GM12873 (cell line): ENCODE results near the gene APBB2.

Experiments
- TF ChIP-seq, protein P1 (sequence below): IDR thresholded peaks from 2 replicates; pipeline ENCODE4 v1.5.1; 2012; ENCODE audit warnings: low read depth, mild to moderate bottlenecking, moderate library complexity, low read length, control low read depth; ENCODE audit not compliant: insufficient read depth; ENCODE audit errors: missing control alignments

Gene APBB2

DNA sequence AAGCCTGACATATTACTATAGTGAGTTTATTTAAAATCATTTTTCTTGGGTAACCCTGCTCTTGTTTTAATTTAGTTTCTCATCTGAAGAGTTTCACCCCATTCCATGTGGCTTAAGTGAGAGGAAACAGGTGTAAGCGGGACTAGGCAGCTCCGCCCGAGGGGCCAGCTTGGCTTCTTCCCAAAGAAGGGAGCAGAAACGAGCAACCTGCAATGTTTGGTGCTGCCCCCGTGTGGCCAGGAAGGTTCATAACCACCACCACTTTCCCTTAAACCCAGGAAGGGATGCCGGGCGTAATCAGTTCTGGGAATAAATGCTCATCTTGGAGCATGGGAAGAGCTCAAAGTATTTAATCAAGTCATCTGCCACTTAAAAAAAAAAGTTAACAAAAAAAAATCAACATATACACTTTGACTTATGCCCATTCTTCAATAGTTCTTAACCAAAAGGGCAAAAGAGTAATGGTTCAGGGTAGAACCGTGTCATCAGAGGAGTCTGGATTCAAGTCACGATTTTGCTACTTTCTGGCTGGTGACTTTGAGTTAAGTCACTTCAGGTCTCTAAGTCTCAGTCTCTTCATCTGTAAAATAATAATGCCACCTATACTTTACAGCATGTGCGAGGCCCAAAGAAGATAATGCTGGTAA is 316.7 kb downstream of the APBB2 start:
- TF ChIP-seq, protein P1, sequence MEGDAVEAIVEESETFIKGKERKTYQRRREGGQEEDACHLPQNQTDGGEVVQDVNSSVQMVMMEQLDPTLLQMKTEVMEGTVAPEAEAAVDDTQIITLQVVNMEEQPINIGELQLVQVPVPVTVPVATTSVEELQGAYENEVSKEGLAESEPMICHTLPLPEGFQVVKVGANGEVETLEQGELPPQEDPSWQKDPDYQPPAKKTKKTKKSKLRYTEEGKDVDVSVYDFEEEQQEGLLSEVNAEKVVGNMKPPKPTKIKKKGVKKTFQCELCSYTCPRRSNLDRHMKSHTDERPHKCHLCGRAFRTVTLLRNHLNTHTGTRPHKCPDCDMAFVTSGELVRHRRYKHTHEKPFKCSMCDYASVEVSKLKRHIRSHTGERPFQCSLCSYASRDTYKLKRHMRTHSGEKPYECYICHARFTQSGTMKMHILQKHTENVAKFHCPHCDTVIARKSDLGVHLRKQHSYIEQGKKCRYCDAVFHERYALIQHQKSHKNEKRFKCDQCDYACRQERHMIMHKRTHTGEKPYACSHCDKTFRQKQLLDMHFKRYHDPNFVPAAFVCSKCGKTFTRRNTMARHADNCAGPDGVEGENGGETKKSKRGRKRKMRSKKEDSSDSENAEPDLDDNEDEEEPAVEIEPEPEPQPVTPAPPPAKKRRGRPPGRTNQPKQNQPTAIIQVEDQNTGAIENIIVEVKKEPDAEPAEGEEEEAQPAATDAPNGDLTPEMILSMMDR: peak; percentile 83

GRCh38 chr4:40890764-40891163 is 323.6 kb downstream of the APBB2 start:
- TF ChIP-seq, protein P1: no peak

DNA sequence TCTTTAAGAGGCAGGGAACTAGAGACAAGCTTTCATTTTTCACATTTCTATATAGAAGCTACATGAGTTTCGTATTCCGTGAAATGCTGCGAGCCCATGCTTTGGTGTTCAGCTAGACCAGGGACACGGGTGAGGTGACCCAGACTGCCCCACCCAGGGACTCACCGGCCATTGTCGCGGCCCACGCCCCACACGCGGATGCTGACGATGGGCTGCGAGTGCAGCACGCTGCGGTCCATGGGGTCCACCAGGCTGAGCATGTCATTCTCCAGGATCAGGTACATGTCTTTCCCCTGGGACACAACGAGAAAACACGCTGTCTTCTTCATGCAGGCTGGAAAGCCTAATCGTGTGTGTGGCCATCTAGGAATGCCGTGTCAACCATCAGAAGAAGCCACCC is 324.1 kb downstream of the APBB2 start:
- TF ChIP-seq, protein P1: no peak

DNA sequence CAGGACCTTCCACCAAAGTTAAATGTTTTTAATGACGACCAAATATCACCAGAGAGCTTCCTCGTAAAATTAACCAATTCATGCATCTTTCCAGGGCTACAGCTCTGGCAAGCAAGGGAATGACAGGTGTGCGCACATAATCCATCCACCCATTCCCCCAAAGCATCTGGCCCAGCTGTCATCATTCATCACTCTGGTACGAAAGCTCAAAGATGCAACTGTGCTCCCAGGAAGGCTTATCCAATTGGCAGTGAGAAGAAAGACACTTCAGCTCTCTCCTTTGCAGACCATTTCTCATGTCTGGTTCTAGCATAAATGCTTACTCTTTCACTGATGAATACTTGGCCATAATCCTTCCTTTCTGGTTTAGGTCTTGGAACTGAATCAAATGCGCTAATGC is 325.4 kb downstream of the APBB2 start:
- TF ChIP-seq, protein P1: no peak

DNA sequence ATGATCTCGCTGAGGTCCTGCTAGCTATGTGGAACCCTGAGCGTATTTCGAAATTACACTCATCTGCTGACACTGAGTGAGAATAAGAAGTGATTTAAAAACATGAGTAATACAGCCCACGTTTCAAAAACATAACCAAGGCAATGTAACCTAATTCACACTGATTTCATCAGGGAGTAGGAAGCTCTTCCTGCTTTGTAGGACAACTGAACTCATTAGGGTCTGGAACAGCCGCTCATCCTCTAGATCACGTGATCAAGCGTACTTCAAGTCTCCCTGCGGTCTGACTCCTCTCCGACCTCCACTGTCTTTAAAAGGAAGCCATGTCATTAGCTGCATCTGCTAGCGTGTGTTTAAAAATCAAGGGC is 326.6 kb downstream of the APBB2 start:
- TF ChIP-seq, protein P1: no peak

DNA sequence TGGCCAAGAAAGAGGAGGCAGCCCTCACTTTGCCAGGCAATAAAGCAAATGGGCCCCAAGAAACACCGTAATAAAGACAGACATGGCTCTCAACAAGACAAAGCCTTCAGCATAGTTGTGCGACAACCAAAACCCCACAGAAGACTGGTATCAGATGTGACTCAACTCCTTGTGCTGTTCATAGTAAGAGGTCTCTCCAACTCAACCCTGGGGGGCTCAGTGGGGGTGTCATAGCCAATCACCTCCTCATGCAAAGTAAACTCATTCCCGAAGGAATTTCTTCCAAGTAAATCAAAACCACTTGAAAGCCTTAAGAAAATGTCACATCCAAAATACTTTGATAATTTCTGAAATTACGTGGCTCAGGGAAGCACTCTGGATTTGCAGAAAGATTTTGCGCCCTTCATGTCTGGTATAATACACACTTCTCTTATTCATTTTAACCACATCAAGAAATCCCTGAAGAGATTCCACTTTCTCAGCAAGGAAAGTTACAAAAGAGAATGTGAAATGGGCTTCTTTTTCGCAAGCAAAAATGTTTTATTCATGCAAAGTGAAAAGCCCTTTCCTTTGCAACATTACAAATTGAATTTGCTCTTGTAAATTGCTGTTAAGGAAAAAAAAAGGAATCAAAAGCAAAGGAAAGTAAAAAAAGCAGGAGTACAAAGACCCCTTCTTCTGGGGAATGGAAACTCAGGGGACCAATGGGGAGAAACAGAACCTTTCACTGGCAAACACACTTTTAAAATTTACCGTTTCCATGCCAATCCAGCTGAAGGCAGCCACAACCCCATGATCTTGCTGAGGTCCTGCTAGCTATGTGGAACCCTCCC is 327.2 kb downstream of the APBB2 start:
- TF ChIP-seq, protein P1: no peak

GRCh38 chr4:40881851-40882250 is 332.5 kb downstream of the APBB2 start:
- TF ChIP-seq, protein P1: no peak
